Neuronal stem cell (in vitro differentiated cells): ENCODE results near the gene FAM131B.

Source experiments
- DNase-seq: peaks from one replicate; pipeline ENCODE4 v3.0.0-alpha.2; 2013; ENCODE audit warnings: low spot score
- H2AFZ ChIP-seq: one replicate; pipeline ENCODE4 v1.6.1; 2013; ENCODE audit warnings: mild to moderate bottlenecking, low read length, inconsistent platforms
- H2AK5ac ChIP-seq: 2 replicates; pipeline ENCODE4 v1.6.1; 2013; ENCODE audit warnings: low read depth, mild to moderate bottlenecking, inconsistent platforms, low read length, moderate library complexity, mixed read lengths
- H2BK120ac ChIP-seq: 2 replicates; pipeline ENCODE4 v1.6.1; 2013; ENCODE audit warnings: low read depth, mild to moderate bottlenecking, inconsistent platforms, low read length, moderate library complexity, mixed read lengths
- H2BK12ac ChIP-seq: one replicate; pipeline ENCODE4 v1.6.1; 2013; ENCODE audit warnings: low read length, inconsistent platforms
- H2BK15ac ChIP-seq: 2 replicates; pipeline ENCODE4 v1.6.1; 2013; ENCODE audit warnings: mild to moderate bottlenecking, low read length, inconsistent platforms, mixed read lengths
- H2BK5ac ChIP-seq: one replicate; pipeline ENCODE4 v1.6.1; 2013; ENCODE audit warnings: inconsistent platforms, mild to moderate bottlenecking, low read length, moderate library complexity
- H3K14ac ChIP-seq: one replicate; pipeline ENCODE4 v1.6.1; 2013; ENCODE audit warnings: low read length, inconsistent platforms
- H3K18ac ChIP-seq: 2 replicates; pipeline ENCODE4 v1.6.1; 2013; ENCODE audit warnings: low read length, inconsistent platforms
- H3K23ac ChIP-seq: 2 replicates; pipeline ENCODE4 v1.6.1; 2013; ENCODE audit warnings: low read depth, mild to moderate bottlenecking, mixed read lengths, low read length, inconsistent platforms; ENCODE audit not compliant: poor library complexity
- H3K27ac ChIP-seq: replicated peaks from 3 replicates; pipeline ENCODE4 v1.5.1; 2013; ENCODE audit warnings: low read length, inconsistent platforms
- H3K27me3 ChIP-seq, 3 experiments: 2 replicates each; pipeline ENCODE4 v1.6.1; 2013; ENCODE audit warnings: low read length in 3 of 3, mild to moderate bottlenecking in 2 of 3, inconsistent platforms in 1 of 3, low read depth in 1 of 3, mixed read lengths in 1 of 3, moderate library complexity in 1 of 3; ENCODE audit not compliant: control insufficient read depth in 3 of 3, insufficient read depth in 3 of 3
- H3K36me3 ChIP-seq, 2 donors: replicated peaks in 1 of 2; 2 replicates each; pipeline ENCODE4 v1.6.1; 2013; ENCODE audit warnings: low read length in 2 of 2; ENCODE audit not compliant: control insufficient read depth in 2 of 2, insufficient read depth in 2 of 2
- H3K4ac ChIP-seq: 2 replicates; pipeline ENCODE4 v1.6.1; 2013; ENCODE audit warnings: inconsistent platforms, mild to moderate bottlenecking, low read length, moderate library complexity
- H3K4me1 ChIP-seq, 2 donors: 1 replicate in 1 of 2; 2 replicates in 1 of 2; pipeline ENCODE4 v1.6.1; 2013; ENCODE audit warnings: low read length in 2 of 2, low read depth in 1 of 2; ENCODE audit not compliant: control insufficient read depth in 2 of 2, insufficient read depth in 1 of 2
- H3K4me2 ChIP-seq: one replicate; pipeline ENCODE4 v1.6.1; 2013; ENCODE audit warnings: mild to moderate bottlenecking, low read length, inconsistent platforms; ENCODE audit not compliant: insufficient read depth, poor library complexity, severe bottlenecking
- H3K4me3 ChIP-seq, 2 donors: 2 replicates each; pipeline ENCODE4 v1.5.1; 2013; ENCODE audit warnings: low read length in 2 of 2, mild to moderate bottlenecking in 2 of 2, inconsistent platforms in 1 of 2, moderate library complexity in 1 of 2
- H3K79me1 ChIP-seq: one replicate; pipeline ENCODE4 v1.6.1; 2013; ENCODE audit warnings: low read depth, mild to moderate bottlenecking, inconsistent platforms, low read length, moderate library complexity
- H3K9ac ChIP-seq: one replicate; pipeline ENCODE4 v1.6.1; 2013; ENCODE audit warnings: mild to moderate bottlenecking, low read depth, low read length, inconsistent platforms; ENCODE audit not compliant: poor library complexity
- H3K9me3 ChIP-seq, 2 donors: replicated peaks in 1 of 2; 2 replicates each; pipeline versions ENCODE3 to v1.6.1; 2013; ENCODE audit warnings: low read length in 2 of 2, mild to moderate bottlenecking in 2 of 2, inconsistent platforms in 1 of 2, low read depth in 1 of 2, mixed read lengths in 1 of 2, moderate library complexity in 1 of 2; ENCODE audit not compliant: control insufficient read depth in 2 of 2, insufficient read depth in 1 of 2
- H4K8ac ChIP-seq: one replicate; pipeline ENCODE4 v1.6.1; 2013; ENCODE audit warnings: low read depth, mild to moderate bottlenecking, inconsistent platforms, low read length, moderate library complexity
- H4K91ac ChIP-seq: one replicate; pipeline ENCODE4 v1.6.1; 2013; ENCODE audit warnings: low read length, low read depth, mild to moderate bottlenecking, inconsistent platforms; ENCODE audit not compliant: poor library complexity
- WGBS, 2 donors: extraction: QIAGEN DNeasy Blood & Tissue Kit; methylation state at CpG; one replicate each; pipeline ENCODE4 v1.1.7; 2013; ENCODE audit warnings: missing lambda C conversion rate in 2 of 2, mixed read lengths in 1 of 2; ENCODE audit not compliant: insufficient read length in 2 of 2, insufficient replicate concordance in 1 of 2; ENCODE audit errors: extremely low coverage in 2 of 2; 5-methylcytosine and 5-hydroxymethylcytosine counted together

Gene FAM131B

DNA sequence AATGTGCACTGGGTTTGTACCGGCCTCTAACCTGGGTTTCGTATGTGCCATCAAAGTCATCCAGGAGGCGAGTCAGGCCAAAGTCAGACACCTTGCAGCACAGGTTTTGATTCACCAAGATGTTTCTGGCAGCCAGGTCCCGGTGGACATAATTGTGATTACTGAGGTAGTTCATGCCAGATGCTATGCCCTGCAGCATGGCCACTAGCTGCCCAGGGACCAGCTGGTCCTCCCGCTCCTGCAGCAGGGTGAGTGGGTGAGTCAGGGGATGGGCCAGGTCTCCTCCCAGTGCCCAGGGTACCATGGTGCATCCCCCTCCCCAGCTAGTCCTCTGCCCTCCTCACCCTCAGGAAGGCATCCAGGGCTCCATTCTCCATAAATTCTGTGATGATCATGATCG lies 32.3 kb upstream of the FAM131B start:
- Histone ChIP-seq H3K9ac (peak overlapping the region; percentile 32), H2BK12ac (no peak overlapping the region), H3K9me3 (no peaks in the 10 kb centered on the region), H3K4me3 (no peak overlapping the region), H3K79me1 (no peaks in the 10 kb centered on the region), H3K4me1 (peaks cover 0 to 3% of the 10 kb centered on the region in 2 donors), H2AK5ac (no peak overlapping the region), H3K18ac (no peak overlapping the region), H3K4me2 (no peak overlapping the region), H2BK15ac (no peak overlapping the region), H2BK5ac (no peak overlapping the region), H3K14ac (no peak overlapping the region), H3K4ac (peak overlapping the region; percentile 13), H4K91ac (no peak overlapping the region), H2BK120ac (no peak overlapping the region), H3K27ac (no peak overlapping the region), H3K23ac (no peak overlapping the region), H4K8ac (no peak overlapping the region), H3K27me3 (no peaks in the 10 kb centered on the region), H2AFZ (no peak overlapping the region), H3K36me3 (peaks cover 22 to 36% of the 10 kb centered on the region in 2 donors)
- no peak for DNase-seq
- WGBS, 2 donors: no CpG with 5 or more reads among the region's 6 CpGs

DNA sequence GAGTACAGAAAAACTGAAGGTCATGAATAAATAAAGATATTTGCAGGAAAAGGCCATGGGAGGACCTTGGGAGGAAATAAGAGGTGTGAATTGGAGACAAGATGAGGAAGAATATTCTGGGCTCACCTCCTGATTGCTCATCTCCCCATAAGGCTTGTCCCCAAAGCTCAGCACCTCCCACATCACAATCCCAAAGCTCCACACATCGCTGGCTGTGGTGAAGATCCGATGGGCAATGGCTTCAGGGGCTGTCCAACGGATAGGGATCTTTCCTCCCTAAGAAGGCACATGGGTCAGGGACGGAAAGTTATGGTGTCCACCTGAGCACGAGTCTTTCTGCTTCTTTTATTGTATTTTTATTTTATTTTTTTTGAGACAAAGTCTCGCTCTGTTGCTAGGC lies 31.6 kb upstream of the FAM131B start:
- no peak for DNase-seq
- WGBS, 2 donors: no CpG with 5 or more reads among the region's 6 CpGs
- no peak overlapping the region for H3K14ac ChIP-seq
- H3K4ac ChIP-seq: no peak overlapping the region
- H3K9ac ChIP-seq: no peak overlapping the region
- no peaks in the 10 kb centered on the region for H3K27me3 ChIP-seq
- no peak overlapping the region for H2BK12ac ChIP-seq
- H2BK15ac ChIP-seq: no peak overlapping the region
- H3K4me1 ChIP-seq: peaks cover 0 to 3% of the 10 kb centered on the region in 2 donors
- H3K36me3 ChIP-seq: peaks cover 30 to 43% of the 10 kb centered on the region in 2 donors
- H3K4me3 ChIP-seq: no peak overlapping the region
- no peak overlapping the region for H3K18ac ChIP-seq
- H2AK5ac ChIP-seq: no peak overlapping the region
- H4K91ac ChIP-seq: no peak overlapping the region
- no peaks in the 10 kb centered on the region for H3K9me3 ChIP-seq
- no peak overlapping the region for H2BK5ac ChIP-seq
- no peak overlapping the region for H3K4me2 ChIP-seq
- no peak overlapping the region for H2BK120ac ChIP-seq
- no peak overlapping the region for H4K8ac ChIP-seq
- H3K79me1 ChIP-seq: no peaks in the 10 kb centered on the region
- H3K27ac ChIP-seq: no peak overlapping the region
- H2AFZ ChIP-seq: no peak overlapping the region
- no peak overlapping the region for H3K23ac ChIP-seq

DNA sequence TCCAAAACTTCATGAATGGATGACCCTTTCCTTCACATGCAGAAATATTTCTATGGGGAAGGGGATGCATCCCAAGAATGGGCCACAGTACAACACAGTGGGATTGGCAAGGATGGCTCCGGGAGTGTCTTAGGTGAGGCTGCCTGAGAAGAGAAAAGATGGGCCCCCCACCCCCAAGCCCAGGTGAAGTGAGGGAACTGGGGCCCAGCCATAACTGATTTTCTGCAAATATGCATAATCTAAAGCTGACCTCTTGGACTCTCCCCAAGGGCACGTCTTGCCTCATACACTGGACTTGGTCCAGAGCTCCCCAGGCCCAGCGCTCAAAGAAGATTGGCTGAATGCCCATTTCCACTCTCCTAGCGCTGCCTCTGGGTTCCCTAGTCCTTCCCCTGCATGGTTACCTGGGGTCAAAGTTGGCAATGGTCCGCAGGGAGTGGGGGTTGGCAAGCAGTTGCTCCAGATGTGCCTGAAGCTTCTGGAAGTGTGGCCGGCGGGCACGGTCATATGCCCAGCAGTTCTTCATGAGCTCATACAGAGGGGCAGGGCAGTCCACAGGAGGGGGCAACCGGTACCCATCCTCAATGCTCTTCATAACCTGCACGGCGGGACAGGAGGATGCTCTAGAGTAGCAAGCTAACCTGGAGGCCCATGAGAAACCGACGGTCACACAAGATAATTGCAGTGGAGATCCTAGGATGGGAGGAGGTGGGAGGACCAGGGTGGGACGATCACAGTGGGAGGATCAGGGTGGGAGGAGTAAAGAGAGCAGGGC lies 30.9 kb upstream of the FAM131B start:
- peak overlapping the region; percentile 34 for H3K23ac ChIP-seq
- H3K4me3 ChIP-seq: peak overlapping the region in 1 of 2 donors; percentile 30
- no peak overlapping the region for H3K4me2 ChIP-seq
- H3K27ac ChIP-seq: no peak overlapping the region
- peaks cover under 1% of the 10 kb centered on the region for H3K79me1 ChIP-seq
- H2AK5ac ChIP-seq: no peak overlapping the region
- H2BK15ac ChIP-seq: no peak overlapping the region
- no peak overlapping the region for H2BK5ac ChIP-seq
- H3K18ac ChIP-seq: no peak overlapping the region
- WGBS, 2 donors: no CpG with 5 or more reads among the region's 14 CpGs
- H2BK120ac ChIP-seq: no peak overlapping the region
- H4K8ac ChIP-seq: peak overlapping the region; percentile 72
- H3K27me3 ChIP-seq: no peaks in the 10 kb centered on the region
- H3K14ac ChIP-seq: no peak overlapping the region
- DNase-seq: no peak
- peaks cover 36 to 49% of the 10 kb centered on the region in 2 donors for H3K36me3 ChIP-seq
- H3K4ac ChIP-seq: no peak overlapping the region
- no peak overlapping the region for H2BK12ac ChIP-seq
- H2AFZ ChIP-seq: no peak overlapping the region
- no peaks in the 10 kb centered on the region for H3K9me3 ChIP-seq
- H3K9ac ChIP-seq: no peak overlapping the region
- H4K91ac ChIP-seq: no peak overlapping the region
- H3K4me1 ChIP-seq: peaks cover 0 to 3% of the 10 kb centered on the region in 2 donors

DNA sequence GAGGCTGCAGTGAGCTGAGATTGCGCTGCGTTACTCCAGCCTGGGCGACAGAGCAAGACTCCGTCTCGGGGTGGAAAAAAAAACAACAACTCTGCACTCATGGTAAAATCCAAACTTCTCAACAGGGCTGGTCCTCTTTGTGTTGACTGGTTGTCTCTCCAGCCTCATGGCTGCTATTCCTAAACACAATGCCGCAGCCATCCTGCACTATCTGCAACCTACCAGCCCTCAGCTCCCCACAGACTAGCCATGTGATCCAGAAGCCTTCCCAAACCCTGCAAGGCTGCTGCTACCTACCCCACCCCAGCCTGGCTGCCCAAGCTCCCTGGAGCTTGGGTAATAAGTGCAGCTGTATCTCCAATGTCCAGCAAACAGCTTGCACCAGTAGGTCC lies 30.4 kb upstream of the FAM131B start:
- Histone ChIP-seq H3K27me3 (no peaks in the 10 kb centered on the region), H3K4ac (no peak overlapping the region), H2BK15ac (no peak overlapping the region), H3K27ac (no peak overlapping the region), H3K23ac (no peak overlapping the region), H2BK5ac (no peak overlapping the region), H2BK120ac (no peak overlapping the region), H3K79me1 (peaks cover 2% of the 10 kb centered on the region), H3K4me2 (no peak overlapping the region), H2BK12ac (no peak overlapping the region), H3K4me3 (no peak overlapping the region), H3K9ac (no peak overlapping the region), H2AK5ac (no peak overlapping the region), H2AFZ (no peak overlapping the region), H3K18ac (no peak overlapping the region), H3K14ac (no peak overlapping the region), H3K36me3 (peaks cover 40 to 55% of the 10 kb centered on the region in 2 donors), H4K8ac (no peak overlapping the region), H4K91ac (no peak overlapping the region), H3K9me3 (no peaks in the 10 kb centered on the region), H3K4me1 (peaks cover 0 to 3% of the 10 kb centered on the region in 2 donors)
- no peak for DNase-seq
- no CpG with 5 or more reads among the region's 6 CpGs for WGBS, 2 donors
